Activated CD4-positive, alpha-beta T cell treated with anti-CD3 and anti-CD28 coated beads, Interleukin-10, Interleukin-2, amounts not matched to agents 100 ng/mL and 50 ng/mL, durations not matched to agents 16 hours and 8 hours (primary cell): ENCODE measurements around the gene CACNA2D4.

Source experiments
- DNase-seq: peaks from one replicate; pipeline ENCODE4 v3.0.0-alpha.2; 2020

CACNA2D4 gene

GRCh38 chr12:1842905-1843640 lies 75.4 kb downstream of the CACNA2D4 start:
- no peak for DNase-seq

GRCh38 chr12:1842183-1842904 lies 76.1 kb downstream of the CACNA2D4 start:
- no peak for DNase-seq

DNA sequence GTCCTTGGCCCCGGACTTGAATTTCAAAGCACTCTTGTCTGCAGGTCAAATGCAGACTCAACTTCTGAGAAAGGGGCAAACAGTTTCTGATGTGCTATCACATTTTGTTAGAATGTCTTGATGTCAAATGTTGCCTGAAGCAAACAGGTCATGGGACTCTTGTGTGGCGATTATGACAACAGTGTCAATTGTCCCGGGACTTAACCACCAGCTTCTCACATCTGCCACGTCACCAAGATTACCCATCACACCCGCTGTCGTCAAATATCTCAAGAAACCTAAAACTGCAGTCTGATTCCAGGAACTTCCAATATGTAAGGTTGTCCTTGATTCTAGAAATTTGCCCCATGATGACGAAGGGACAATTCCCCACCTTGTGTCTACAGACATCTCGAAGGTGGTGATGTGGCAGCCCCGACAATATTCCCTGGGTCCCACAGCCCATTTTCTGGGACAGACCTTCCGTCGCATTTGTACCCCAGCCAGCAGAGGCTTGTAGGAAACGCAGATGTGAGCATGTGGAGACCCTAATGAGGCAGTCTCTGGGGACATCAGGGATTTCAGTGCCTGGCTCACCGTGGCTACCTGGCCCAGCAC lies 76.8 kb downstream of the CACNA2D4 start:
- DNase-seq: no peak

- DNase-seq: no peak
Measured at GRCh38 chr12:1840981-1841425, 77.4 kb downstream of the CACNA2D4 start.

DNA sequence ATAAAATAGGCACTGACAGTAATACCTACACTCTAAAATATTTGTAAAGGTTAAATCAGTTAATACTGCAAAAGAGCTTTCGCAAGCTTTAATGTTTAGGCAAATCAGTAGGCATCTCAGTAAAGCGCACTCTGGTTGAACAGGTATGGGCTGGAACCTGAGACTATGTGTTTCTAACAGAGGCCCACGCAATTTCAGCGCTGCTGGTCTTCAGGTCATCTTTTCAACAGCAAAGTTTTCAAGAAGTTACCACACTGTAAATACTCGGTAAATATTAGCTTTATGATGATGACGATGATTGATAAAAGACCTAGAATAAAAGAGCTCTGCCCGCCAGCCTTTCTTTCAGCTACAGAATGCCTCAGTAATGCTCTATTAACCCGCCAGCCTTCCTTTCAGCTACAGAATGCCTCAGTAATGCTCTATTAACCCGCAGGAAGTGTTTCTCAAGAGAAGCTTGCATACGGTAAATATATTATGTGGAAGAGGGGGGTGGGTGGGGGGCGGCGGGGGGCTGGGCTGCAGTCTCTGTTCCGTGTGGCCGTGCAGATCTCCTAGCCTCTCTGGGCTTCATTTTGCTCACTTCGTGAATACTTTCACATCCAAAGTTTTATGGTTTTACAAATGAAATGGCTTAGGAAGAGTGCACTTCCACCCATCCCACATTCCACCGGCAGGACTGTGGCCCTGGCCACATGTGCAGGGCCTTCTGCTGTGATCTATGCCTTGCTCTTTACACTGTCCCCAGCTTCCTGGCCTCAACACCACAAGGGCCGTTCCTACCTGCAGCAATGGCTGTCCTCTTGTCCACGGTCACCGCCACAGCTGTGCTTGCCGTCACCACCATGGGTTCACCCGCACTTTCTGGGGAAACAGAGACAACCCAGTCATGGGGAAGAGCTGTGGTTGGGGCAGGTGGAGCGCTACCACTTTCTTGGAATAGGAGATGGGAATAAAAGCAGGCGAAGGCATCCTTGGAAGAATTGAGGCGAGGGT lies 78.2 kb downstream of the CACNA2D4 start:
- no peak for DNase-seq

- DNase-seq: no peak
Measured at GRCh38 chr12:1839464-1839863, 79.0 kb downstream of the CACNA2D4 start.

DNA sequence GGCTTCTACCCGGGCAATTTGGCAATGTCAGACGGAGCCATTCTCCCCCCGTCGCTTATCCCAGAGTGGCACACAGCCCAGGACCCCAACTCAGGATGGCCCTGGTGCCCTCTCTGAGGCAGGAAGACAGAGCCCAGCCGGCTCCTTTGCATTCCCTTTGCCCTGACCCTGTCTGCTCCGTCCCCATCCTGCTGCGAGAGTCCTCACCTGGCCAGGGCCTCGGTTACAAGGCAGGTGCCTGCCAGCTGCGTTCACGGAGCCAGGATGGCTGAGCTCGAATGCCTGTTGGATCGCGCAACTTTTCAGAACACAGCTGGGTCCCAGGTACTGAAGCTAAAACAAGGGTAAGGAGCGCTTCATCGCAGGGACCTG lies 79.5 kb downstream of the CACNA2D4 start:
- no peak for DNase-seq

- no peak for DNase-seq
Measured at GRCh38 chr12:1838205-1838993, 80.1 kb downstream of the CACNA2D4 start.

DNA sequence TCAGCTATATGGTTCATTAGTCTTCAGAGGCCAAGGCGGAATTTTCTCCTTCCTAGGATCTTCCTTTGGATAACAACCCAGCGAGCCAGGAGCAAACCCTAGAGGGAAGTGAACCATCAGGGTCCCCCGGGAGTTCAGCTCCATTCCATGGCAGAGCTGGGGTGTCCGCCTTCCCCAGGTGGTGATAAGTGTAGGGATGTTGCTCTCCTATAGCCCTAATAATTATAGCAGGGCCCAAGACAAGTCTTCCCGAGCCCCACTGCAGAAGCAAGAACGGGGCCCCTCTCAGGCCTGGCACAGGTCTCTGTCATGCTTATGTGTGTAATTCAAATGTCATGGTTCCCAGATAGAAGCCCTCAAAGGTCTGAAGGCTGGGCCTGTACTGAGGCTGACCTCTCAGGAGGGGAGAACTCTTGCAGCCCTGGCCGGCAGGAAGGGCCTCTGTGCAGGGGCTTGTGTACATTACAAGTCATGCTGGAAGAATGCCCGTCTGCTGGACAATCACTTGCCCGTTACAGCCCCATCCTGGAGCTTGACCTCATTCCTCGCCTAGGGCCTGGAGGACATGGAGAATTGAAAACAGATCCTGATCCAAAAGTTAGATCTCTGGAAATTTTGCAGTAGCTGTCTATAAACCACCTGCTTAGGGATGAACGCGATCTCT lies 80.8 kb downstream of the CACNA2D4 start:
- no peak for DNase-seq

DNA sequence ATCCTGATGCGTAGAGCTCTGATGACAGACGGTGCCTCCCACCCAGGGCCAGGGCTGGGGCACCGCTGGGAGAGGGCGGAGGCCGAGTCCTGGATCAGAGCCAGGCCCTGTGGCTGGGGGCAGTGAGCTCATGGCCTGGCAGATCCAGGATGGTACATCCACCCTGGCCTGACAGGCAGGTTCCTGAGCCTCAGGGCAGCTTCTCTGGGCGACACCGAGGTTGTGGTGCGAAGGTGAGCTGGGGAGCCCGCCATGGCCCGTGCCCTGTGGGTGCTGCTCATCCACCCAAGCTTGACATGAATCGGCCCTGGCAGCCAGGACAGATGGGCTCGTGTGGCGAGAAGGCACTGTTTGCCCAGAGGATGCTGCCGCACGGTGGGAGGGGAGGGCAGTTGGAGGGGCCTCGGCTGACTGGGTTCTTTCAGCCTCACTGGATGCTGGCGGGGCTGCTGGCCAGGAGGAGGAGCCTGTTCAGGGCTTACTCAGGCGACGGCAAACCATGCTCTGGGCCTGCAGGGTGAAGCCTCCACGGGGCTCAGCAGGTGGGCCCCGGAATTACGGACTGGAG lies 81.5 kb downstream of the CACNA2D4 start:
- no peak for DNase-seq

GRCh38 chr12:1836241-1836803 lies 82.1 kb downstream of the CACNA2D4 start:
- no peak for DNase-seq

DNA sequence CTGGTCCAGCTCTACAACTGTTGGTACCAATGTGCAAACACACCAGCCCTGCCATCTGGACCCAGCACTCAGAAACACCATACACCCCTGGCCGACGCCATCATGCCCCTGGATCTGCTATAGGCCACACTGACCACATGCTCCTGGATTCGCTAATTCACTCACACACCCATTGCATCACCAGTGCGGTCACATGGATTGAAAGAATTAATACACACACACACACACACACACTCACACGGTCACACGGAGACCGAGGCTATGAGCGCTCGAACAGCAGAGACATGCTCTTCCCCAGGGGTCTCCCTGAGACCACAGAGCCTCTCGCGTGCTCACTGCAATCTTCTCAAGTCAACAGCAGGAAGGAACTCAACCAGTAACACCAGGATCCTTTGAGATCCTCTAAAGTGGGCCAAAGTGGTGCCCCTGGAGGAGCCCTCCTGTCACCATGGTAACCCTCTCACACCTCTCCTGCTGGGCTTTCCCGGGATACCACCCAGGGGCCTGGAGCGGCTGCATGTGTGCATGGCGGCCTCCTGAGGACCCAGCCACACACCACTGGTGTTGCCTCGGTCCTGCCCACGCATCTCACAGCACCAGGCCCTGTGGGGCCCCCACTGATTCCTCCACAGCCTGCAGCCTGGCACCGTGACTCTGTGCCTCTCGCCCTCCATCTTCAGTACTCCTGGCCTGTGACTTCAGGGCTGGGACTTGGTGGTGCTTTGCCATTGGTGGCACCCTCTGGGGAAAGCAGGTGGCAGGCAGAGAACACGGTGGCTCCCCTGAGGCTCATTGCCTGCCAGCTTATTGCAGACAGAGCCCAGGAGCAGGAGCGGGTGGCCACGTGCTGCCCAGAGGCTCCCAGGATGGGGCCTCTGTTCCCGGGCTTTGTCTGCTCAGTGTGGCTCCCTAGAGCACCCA lies 83.0 kb downstream of the CACNA2D4 start:
- DNase-seq: no peak

DNA sequence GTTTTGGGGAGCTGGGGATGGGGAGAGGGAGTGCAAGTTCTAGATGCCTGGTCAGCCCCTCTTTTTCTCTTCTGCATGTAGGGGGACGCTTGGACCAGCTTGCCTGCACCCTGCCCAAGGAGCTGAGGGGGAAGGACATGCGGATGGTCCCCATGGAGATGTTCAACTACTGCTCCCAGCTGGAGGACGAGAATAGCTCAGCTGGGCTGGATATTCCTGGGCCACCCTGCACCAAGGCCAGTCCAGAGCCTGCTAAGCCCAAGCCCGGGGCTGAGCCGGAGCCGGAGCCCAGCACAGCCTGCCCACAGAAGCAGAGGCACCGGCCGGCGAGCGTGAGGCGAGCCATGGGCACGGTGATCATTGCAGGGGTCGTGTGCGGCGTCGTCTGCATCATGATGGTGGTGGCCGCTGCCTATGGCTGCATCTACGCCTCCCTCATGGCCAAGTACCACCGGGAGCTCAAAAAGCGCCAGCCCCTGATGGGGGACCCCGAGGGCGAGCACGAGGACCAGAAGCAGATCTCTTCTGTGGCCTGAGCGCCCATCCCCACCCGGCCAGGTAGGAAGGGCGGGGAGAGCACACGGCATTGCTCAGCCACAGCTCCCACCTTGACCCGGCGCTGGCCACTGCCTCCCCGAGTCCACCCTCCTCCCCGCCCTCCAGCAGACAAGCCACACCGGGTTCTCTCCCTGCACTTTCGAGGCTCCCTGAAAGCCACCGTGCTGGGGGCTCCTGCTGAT lies 84.1 kb downstream of the CACNA2D4 start:
- no peak for DNase-seq

- no peak for DNase-seq
Measured at GRCh38 chr12:1833596-1834028, 84.8 kb downstream of the CACNA2D4 start.

DNA sequence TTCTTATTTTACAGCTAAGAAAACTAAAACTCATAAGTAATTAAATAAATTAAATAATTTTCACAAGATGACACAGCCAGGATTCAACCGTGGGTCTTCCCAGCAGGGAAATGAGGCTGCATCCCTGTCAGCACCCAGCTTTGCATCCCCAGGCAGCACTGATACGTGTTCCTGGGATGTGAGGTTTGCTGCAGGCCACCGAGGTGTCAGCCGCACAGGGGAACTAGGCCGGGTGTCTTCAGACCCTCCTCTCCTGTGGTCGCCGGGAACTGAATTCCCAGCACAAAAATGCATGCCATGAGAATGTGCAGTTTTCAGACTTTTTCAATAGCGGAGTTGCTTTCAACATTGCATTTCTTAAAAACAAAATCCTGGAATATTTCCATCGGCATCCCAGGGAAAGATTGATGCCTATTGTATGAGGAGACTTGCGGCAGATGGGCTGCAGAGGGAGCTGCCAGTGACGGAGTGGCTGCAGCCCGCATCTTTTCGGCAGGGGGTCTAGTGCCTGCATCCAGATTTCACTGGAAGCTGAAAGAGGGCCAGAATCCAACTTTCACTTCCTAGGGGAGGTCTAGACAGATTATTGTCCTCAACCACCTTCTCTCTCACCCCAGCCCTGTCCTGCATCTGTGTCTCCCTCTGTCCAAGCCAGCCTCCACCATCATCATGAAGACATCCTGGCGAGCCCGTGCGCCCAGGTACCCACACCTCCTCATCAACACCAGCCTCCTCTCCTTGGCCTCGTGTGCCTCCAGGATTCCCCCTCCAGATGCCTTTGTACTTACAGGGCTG lies 85.5 kb downstream of the CACNA2D4 start:
- DNase-seq: no peak

GRCh38 chr12:1830981-1831963 lies 87.2 kb downstream of the CACNA2D4 start:
- no peak for DNase-seq
